ENCODE results near the gene EN1. TPM values are rescaled to one million over a fixed set of nuclear protein-coding genes. Genes with fewer than 3 reads are reported as not detected.

The EN1 gene
- total RNA-seq, 2 donors from 2014 or later: 2.4 to 4.0 TPM

GRCh38 chr2:118808429-118808809, 39.0 kb downstream of the EN1 start:
- DNase-seq (ENCODE audit: low spot score): no peak
- intact Hi-C loops (cut with DNase I): no loop called here

- no peak for DNase-seq (ENCODE audit: low spot score)
- intact Hi-C loops (cut with DNase I): no loop called here
These were observed 39.6 kb downstream of the EN1 start for GRCh38 chr2:118807668-118808428.

GRCh38 chr2:118806797-118807667, 40.4 kb downstream of the EN1 start:
- DNase-seq (ENCODE audit: low spot score): no peak
- intact Hi-C loops (cut with DNase I): no loop called here

GRCh38 chr2:118805064-118805690, 42.3 kb downstream of the EN1 start:
- DNase-seq (ENCODE audit: low spot score): no peak
- intact Hi-C loops (cut with DNase I): no loop called here

GRCh38 chr2:118803012-118803411, 44.4 kb downstream of the EN1 start:
- intact Hi-C loops (cut with DNase I): no loop called here

GRCh38 chr2:118801151-118801550, 46.3 kb downstream of the EN1 start:
- DNase-seq (ENCODE audit: low spot score): no peak

More at GRCh38 chr2:118803012-118803411, 44.4 kb downstream of the EN1 start:
- DNase-seq (ENCODE audit: low spot score): no peak

GRCh38 chr2:118800736-118801135, 46.7 kb downstream of the EN1 start:
- intact Hi-C loops (cut with DNase I): no loop called here
- DNase-seq (ENCODE audit: low spot score): no peak

More at GRCh38 chr2:118801151-118801550, 46.3 kb downstream of the EN1 start:
- intact Hi-C loops (cut with DNase I): no loop called here

GRCh38 chr2:118794546-118794945, 52.9 kb downstream of the EN1 start:
- intact Hi-C loops (cut with DNase I): loop anchor here in 1 of 2 donors (1.0 kb wide), 1 partner anchor 43 kb away; no protein-coding TSS in a partner anchor
- DNase-seq (ENCODE audit: low spot score): no peak

Other genes with a start within 250 kb of the EN1 start
- gene MARCO, start 94.5 kb upstream of the EN1 start, total RNA-seq: 10 to 100 TPM; 20.5 to 78.2 TPM

All from posterior vena cava (tissue), 2 donors.